GM21447 (cell line): Measurements from ENCODE around the gene HMMR.
"Not testable (repeated sequence)": the region's sequence is repeated elsewhere in the genome, so short reads cannot be mapped to it uniquely, and the experiment has no call there.

Source experiments
- ATAC-seq: cut with Tn5 transposase; IDR thresholded peaks from one replicate; pipeline ENCODE4 v1.9.1; 2021; ENCODE audit not compliant: unreplicated experiment

The HMMR gene, protein sequence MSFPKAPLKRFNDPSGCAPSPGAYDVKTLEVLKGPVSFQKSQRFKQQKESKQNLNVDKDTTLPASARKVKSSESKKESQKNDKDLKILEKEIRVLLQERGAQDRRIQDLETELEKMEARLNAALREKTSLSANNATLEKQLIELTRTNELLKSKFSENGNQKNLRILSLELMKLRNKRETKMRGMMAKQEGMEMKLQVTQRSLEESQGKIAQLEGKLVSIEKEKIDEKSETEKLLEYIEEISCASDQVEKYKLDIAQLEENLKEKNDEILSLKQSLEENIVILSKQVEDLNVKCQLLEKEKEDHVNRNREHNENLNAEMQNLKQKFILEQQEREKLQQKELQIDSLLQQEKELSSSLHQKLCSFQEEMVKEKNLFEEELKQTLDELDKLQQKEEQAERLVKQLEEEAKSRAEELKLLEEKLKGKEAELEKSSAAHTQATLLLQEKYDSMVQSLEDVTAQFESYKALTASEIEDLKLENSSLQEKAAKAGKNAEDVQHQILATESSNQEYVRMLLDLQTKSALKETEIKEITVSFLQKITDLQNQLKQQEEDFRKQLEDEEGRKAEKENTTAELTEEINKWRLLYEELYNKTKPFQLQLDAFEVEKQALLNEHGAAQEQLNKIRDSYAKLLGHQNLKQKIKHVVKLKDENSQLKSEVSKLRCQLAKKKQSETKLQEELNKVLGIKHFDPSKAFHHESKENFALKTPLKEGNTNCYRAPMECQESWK

GRCh38 chr5:163460562-163461171 lies at the start of gene HMMR:
TSS of gene HMMR (plus strand) at chr5:163460632. CDS start at chr5:163460693, 61 bp downstream.
- peak; percentile 2 for ATAC-seq

GRCh38 chr5:163415673-163416072 lies 44.8 kb upstream of the HMMR start:
- not testable (repeated sequence) for ATAC-seq

- no peak for ATAC-seq
Measured at GRCh38 chr5:163424836-163425235, 35.6 kb upstream of the HMMR start.

- ATAC-seq: not testable (repeated sequence)
Measured at GRCh38 chr5:163426128-163426527, 34.3 kb upstream of the HMMR start.

DNA sequence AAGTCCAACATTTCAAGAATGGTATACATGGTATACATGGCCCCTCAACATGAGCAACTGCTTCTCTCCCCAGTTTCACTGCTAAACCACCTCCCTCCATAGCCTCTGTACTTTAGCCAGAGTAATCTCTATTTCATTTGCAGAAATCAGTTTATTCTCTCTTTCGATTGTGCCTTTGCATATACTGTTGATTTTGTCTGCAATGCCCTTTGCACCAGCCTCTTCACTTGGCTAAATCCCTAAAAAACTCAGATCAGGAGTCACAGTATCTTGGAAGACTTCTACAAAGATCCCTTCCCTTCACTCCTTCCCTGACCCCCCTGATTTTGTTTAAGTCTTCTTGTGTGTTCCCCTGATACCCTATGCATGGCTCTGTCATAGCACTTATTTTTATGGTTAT lies 27.9 kb upstream of the HMMR start:
- ATAC-seq: no peak

DNA sequence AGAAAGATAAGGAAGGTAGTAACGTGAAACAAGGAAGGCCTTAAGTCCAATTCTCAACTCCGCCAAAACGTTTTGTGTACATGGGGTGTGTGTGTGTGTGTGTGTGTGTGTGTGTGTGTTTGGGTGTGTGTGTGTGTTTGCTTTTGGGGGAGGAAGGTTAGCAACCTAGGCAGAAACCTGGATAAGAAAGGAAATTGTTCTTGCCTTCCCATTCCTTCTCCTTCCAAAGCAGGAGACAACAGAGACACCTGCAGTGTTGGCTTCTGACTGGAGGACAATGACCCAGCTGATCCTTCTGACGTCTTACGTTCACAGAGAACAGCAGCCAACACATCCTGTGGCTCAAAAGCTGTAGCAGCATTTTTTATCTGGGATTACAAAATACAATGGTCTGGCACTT lies 27.2 kb upstream of the HMMR start:
- no peak for ATAC-seq

GRCh38 chr5:163434401-163434866 lies 26.0 kb upstream of the HMMR start:
- ATAC-seq: no peak

DNA sequence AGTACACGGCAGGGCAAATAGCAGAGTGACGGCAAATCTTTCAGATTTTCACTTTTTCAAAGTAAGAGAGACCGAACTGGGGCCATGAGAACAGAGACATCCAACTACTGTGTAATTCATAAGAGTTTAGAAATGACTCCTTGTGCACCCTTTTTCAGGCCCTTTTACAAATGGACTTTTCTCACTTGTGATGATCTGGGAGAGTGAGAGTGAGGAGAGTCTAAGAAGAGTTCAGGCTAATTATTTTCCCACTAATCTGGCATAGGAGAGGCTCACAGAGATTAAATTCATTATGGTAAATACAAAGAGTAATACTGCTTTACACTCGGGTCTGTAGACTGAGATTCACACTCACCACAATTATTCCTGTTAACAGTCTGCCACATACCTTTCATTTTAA lies 23.9 kb upstream of the HMMR start:
- no peak for ATAC-seq

- no peak for ATAC-seq
Measured at GRCh38 chr5:163437011-163437308, 23.5 kb upstream of the HMMR start.

- peak; percentile 97 for ATAC-seq
Measured at GRCh38 chr5:163437309-163438182, 22.9 kb upstream of the HMMR start, which contains the start of gene CCNG1. TSS of gene CCNG1 (plus strand) at chr5:163437595. CDS start at chr5:163439257, 1,662 bp downstream.

DNA sequence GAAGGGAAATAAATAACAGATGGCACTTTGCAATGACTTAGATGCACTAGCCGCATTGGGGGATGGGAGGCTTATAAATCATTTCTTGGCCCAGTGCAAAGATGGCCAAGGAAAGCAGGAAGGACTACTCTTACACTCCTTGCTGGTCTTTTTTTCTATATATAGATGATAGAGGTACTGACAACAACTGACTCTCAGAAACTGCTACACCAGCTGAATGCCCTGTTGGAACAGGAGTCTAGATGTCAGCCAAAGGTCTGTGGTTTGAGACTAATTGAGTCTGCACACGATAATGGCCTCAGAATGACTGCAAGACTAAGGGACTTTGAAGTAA lies 21.4 kb upstream of the HMMR start:
- ATAC-seq: no peak

DNA sequence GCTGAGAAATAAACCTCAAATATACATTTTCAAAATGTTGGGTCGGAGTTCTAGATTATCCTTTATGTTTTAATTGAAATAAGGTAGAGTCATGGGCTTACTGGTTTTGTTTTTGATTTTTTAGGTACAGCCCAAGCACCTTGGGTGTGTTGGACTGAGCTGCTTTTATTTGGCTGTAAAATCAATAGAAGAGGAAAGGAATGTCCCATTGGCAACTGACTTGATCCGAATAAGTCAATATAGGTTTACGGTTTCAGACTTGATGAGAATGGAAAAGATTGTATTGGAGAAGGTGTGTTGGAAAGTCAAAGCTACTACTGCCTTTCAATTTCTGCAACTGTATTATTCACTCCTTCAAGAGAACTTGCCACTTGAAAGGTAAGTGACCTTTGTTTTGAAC lies 19.5 kb upstream of the HMMR start:
- ATAC-seq: no peak

DNA sequence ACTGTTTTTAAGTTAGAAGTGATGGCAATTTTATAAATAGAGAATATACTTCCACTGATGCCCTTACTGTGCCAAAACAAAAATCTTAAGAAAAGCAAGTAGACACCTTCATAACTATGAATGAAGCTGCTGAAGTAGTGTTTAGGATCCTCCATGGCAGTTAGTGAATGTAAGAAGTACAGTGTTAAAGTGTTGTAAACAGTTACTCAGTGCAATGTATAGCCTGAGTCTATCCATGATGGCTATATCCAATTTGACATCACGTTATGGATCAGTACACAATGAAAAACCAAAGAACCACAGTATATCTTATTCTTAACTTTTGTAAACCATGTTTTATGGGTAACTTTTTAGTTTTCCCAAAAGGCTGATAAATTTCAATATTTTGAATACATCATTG lies 15.9 kb upstream of the HMMR start:
- no peak for ATAC-seq

DNA sequence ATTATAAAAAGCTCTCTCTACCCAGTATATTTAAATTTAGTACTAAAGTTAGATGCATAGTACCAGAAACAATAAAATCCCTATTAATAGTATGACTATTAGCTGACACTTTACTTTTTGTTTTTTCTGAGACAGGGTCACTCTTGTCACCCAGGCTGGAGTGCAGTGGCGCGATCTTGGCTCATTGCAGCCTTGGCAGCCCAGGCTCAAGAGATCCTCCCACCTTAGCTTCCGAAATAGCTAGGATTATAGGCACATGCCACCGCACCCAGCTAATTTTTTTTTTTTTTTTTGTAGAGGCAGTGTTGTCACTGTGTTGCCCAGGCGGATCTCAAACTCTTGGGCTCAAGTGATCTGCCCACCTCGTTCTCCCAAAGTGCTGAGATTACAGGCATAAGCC lies 15.1 kb upstream of the HMMR start:
- no peak for ATAC-seq

GRCh38 chr5:163447191-163447590 lies 13.2 kb upstream of the HMMR start:
- ATAC-seq: no peak

- no peak for ATAC-seq
Measured at GRCh38 chr5:163447875-163448274, 12.6 kb upstream of the HMMR start.

GRCh38 chr5:163448491-163448890 lies 11.9 kb upstream of the HMMR start:
- no peak for ATAC-seq

DNA sequence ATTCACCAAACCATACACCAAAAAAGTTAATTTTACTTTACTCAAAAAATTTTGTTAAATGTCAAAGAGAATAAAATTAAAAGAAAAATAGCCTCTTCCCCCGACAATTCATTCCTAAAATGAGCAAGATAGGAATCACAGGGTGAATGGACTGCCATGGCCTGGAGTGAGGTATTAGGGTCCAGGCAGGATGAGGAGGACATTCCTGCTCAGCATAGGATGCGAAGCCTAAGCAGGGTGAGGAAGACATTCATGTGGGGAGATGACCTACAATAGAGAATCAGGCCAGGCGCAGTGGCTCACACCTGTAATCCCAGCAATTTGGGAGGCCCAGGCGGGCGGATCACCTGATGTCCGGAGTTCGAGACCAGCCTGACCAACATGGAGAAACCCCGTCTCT lies 8.9 kb upstream of the HMMR start:
- no peak for ATAC-seq

- ATAC-seq: no peak
Measured at GRCh38 chr5:163453705-163454104, 6.7 kb upstream of the HMMR start.

DNA sequence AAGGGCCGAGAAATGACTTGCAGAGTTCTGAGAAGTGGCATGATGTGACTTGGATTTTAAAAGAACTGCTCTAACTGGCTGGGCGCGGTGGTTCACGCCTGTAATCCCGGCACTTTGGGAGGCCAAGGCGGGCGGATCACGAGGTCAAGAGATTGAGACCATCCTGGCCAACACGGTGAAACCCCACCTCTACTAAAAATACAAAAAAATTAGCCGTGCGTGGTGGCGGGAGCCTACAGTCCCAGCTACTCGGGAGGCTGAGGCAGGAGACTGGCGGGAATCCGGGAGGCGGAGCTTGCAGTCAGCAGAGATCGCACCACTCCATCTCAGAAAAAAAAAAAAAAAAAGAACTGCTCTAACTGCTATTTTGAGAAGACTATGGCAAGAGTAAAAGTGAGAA lies 5.0 kb upstream of the HMMR start:
- ATAC-seq: not testable (repeated sequence)

DNA sequence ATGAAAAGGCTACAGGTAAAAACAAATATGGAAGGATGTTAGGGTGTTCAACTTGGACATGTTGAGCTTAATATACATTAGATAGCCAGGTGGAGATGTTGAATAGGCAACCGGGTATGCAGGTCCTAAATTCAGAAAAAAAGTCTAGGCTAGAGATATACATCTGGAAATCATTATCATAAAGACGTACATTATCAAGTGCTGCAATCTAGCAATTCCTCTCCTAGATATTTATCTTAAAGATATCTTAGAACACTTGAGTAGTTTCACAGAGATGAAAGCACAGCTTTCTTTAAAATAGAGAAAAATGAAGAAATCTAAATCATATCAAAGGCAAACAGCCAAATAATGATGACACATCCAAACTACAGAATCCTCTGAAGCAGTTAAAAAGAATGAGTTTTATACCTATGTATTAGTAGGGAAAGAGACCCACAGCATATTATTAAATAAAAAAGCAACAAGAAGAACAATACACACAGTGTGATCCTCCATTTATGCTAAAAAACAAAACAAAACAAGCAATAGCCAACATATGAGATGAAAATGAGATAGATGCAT lies 4.3 kb upstream of the HMMR start:
- no peak for ATAC-seq
